ENCODE results near the gene F2RL2.

F2RL2 gene

GRCh38 chr5:76622973-76623596 lies at the start of gene F2RL2:
Gene F2RL2, minus strand, starts transcription at chr5:76623403. Its CDS starts 173 bp downstream, at chr5:76623230.
- DNase-seq, result no peak

GRCh38 chr5:76672242-76672641 lies 49.0 kb upstream of the F2RL2 start:
- DNase-seq, result no peak

DNA sequence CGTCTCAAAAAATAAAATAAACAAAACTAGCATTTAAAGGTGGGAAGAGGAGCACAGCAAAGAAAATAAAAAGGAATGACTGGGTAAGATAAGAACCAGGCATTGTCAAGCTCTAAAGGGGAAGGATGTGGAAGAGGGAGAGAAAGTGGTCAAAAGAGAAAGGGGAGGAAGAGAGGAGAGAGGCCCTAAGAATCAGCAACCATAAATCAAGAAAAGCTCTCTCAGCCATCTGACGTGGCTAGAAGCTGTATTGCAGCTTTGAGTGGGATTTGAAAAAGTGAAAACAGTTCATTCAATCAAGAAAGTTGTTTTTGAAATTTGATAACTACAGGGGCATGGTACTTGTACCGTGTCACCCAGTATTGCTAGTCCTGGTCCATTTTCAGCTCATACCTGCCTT lies 47.3 kb upstream of the F2RL2 start:
- no peak for DNase-seq

- DNase-seq, result no peak
Observed at GRCh38 chr5:76669245-76669644, 46.0 kb upstream of the F2RL2 start.

GRCh38 chr5:76667495-76667894 lies 44.3 kb upstream of the F2RL2 start:
- DNase-seq, result no peak

DNA sequence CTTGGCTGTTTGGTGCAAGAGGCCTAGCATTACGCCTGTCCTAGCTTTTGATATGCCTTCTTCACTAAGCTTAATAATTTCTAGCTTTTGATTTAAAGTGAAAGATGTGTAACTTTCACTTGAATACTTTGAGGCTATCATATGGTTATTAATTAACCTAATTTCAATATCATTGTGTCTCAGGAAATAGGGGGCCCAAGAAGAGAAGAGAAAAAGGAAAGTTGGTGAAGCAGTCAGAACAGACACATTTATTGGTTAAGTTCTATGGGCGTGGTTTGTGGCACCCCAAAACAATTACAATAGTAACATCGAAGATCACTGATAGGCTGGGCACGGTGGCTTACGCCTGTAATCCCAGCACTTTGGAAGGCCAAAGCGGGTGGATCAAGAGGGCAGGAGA lies 40.9 kb upstream of the F2RL2 start:
- DNase-seq, result no peak

DNA sequence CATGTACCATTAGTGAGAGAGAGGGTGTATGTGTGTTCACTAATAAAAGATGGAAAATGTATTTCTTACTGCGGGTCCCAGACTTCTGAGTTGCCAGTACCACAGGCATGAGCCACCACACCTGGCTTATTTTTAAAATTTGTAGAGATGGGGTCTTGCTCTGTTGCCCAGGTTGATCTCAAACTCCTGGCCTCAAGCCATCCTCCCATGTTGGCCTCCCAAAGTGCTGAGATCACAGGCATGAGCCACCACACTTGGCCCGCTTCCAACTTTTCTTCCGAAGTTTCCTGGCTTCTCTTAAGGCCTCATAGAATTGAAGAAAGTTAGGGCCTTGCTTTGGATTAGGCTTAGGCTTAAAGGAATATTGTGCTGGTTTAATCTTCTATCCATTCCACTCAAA lies 40.4 kb upstream of the F2RL2 start:
- DNase-seq, result no peak

DNA sequence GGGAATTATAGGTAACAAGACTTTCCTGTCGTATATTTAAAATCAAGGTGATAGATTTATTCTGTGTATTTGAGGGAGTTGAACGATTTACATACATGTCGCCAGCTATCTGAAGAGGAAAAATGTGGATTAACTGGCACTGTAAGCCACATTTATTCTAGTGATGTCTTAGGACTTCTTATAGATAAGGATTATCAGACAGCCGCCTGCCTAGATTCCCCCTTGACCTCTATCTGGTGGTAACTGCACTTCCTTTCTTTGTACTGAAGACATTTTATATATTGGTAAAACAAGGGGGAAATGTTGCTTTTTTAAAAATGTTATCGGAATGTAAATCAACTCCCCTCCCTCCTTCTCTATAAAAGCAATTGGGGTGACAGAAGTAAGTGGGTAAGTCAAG lies 39.3 kb upstream of the F2RL2 start:
- DNase-seq, result no peak

DNA sequence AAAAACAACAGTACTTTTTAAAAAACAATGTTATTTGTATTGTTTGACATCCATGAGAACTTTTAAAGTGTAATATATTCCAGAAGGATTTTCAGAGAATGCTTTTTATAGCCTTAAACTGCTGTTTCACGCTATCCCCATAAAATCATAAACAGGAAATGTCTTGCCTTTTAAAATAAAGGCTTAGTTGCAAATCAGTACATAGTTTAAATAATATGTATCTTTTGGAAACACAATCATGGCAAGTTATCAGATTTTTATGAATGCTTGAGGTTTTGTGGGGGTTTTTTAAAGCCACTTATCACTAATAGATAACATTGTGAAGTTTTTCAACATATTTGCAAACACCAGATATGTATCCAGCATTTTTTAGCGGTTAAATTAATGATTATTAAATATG lies 37.2 kb upstream of the F2RL2 start:
- DNase-seq, result no peak

DNA sequence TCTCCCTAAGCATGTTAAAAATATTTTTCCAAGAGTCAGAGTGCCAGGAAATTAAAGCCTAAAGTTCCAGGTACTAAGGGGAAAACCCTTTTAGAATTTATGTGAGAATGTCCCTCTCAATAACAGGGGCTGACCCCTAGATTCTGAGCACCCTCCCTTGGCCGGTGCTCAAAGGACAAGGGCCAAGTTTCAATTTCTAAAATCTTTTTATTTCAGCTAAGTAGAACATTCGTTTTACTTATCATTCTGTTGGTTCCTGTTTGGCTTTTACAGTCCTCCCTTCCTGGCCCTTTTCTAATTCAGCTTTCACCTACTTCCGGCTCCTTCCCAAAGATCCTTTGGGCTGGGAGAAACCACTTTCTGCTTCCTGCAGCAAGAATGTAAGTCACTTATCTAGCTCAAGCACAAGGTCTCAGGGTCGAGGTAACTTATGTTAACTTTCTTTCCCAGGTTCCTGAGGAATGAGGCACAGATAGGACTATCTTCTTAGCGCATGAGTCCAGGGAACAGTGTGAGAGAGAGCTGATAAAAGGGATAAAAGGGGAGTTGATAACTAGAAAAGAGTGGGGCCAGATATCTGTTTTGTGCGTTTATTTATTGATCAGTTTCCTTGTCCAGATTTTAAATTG lies 34.6 kb upstream of the F2RL2 start:
- no peak for DNase-seq

DNA sequence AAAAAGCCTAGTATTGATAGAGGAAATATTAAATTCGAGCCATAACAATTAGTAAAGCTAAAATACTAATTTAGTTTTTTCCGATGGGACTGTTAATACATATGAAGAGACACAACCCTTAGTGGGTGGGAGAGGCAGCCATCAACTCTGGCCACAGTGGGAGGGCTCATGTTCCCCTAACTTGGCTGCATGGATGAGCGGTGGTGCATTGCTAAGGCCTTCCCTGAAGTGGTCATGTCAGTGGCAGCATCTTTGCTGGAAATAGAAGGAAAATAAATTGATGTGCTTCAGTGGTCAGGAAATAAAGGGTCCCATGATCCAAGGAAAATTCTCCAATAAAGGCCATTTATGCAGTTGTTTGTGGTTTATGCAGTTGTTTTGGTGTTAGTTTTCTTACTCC lies 33.9 kb upstream of the F2RL2 start:
- no peak for DNase-seq

- no peak for DNase-seq
Observed at GRCh38 chr5:76652809-76653414, 29.7 kb upstream of the F2RL2 start.

- no peak for DNase-seq
Observed at GRCh38 chr5:76649140-76649539, 25.9 kb upstream of the F2RL2 start.

- no peak for DNase-seq
Observed at GRCh38 chr5:76643371-76643770, 20.2 kb upstream of the F2RL2 start.

- no peak for DNase-seq
Observed at GRCh38 chr5:76642390-76643040, 19.3 kb upstream of the F2RL2 start.

- peak; percentile 54 for DNase-seq
Observed at GRCh38 chr5:76641514-76642120, 18.4 kb upstream of the F2RL2 start.

- DNase-seq, result no peak
Observed at GRCh38 chr5:76638479-76638878, 15.3 kb upstream of the F2RL2 start.

DNA sequence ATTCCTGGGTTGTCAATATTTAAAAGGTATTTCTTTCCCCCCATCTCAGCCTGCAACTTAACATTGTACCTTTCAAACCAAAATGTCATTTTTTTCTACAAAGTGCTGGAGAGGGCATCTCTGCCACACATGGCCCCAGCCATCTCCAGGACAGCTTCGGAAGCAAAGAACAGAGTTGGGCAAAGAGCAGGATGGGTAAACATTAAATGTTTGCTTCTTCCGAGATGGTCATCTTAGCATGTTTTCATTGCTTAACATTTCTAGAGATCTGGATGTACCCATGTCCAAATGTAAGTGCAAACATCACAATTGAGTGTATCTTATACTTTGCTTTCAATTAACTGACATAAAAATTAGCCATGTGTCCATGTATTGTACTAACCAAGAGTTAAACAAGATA lies 14.3 kb upstream of the F2RL2 start:
- DNase-seq, result no peak

DNA sequence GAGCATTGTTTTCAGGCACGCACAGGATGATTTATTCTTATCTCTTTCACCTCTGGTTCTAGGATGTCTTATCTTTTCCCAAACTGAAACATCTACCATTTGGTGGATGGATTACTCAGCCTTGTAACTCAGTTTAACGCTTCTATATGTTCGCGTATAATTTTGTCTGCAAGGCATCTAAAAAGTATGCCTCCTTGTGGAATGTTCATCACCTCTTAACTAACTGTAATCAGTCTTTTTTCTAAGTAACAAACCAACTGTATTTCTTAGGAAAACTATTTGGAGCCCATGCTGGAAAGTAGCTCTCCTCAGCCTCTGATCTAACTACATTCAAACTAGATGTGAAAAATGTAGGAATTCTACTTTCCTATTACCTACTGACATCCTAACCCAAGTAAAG lies 11.5 kb upstream of the F2RL2 start:
- no peak for DNase-seq

GRCh38 chr5:76626738-76627137 lies 3.5 kb upstream of the F2RL2 start:
- no peak for DNase-seq

DNA sequence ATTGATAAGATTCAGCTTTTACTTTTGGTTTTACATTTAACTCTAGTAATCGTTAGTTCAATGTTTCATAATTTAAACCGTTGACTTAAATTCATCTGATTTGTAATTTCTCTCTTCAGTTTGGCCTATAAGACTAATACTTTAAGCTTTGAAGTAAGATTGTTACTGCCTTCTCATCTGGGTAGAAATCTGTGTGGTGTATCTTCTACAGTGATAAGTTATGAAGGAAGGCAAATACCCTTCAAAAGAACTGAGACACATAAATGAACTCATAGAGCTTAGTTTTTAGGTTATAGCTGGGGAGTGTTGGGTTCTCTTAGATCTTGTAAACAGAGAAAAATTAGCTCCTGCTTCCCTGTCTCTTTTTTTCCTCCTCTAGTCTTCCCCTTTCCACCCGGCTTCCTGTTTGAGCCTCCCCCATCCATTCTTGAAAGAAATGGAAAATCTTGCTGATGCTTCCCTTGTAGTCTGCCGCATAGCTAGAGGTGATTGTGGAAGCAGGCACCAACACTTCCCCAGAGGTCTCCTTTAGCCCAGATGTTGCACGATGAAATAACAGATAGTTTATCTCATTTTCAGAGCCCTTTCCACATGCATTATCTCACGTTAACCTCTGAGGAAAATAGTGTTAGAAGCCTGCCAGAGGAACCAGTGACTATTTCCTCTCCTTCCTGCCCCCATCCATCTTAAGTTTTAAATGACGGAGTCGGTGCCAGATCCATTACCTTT lies 2.0 kb upstream of the F2RL2 start:
- DNase-seq, result no peak

GRCh38 chr5:76622076-76622475 lies 1.1 kb downstream of the F2RL2 start:
- DNase-seq, result no peak

DNA sequence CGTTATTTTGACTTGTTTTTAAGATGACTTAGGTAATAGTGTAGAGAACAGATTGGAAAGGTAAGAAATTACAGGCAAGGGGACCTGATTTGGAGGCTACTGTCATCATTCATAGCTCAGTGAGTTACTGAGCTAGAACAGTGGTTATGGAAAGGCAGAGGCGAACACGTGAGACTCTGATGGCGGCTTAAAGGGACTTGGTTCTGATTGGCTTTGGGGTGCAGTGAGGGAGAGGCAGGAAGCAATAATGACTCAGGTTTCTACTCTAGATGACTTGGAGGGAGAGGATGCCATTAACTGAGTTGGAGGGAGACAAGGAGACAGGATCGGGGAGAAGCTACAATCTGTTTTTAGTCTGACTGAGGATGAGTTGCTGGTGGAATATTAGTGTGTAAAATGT lies 3.0 kb downstream of the F2RL2 start:
- DNase-seq, result no peak

Measured in activated T-cell treated with anti-CD3 and anti-CD28 coated beads for 4 hours (primary cell).